ENCODE data around the gene CD14.
"Not testable (repeated sequence)": the region's sequence is repeated elsewhere in the genome, so short reads cannot be mapped to it uniquely, and the experiment has no call there.

Gene CD14

GRCh38 chr5:140593070-140593469 is 39.9 kb downstream of the CD14 start:
- not testable (repeated sequence) for DNase-seq

GRCh38 chr5:140591747-140592372 is 41.1 kb downstream of the CD14 start:
- DNase-seq: no peak

DNA sequence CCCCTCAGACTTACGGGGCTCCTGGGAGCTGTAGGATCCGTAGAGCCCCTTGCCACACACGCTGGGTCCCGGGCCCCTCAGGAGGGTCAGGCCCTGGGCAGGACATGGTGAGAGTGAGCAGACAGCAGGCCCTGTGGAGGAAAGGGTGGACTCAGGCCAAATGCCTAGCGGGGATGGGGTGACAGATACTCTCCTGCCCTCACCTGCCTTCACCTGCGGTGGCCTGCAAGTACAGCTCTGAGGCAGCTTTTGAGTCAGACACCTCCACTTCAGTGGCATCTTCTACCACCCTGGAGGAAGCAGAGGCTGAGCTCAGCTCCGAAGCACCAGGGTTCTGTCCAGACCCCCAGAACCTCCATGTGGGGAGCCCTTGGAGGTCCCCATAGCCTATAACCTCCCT is 42.1 kb downstream of the CD14 start:
- DNase-seq: no peak

DNA sequence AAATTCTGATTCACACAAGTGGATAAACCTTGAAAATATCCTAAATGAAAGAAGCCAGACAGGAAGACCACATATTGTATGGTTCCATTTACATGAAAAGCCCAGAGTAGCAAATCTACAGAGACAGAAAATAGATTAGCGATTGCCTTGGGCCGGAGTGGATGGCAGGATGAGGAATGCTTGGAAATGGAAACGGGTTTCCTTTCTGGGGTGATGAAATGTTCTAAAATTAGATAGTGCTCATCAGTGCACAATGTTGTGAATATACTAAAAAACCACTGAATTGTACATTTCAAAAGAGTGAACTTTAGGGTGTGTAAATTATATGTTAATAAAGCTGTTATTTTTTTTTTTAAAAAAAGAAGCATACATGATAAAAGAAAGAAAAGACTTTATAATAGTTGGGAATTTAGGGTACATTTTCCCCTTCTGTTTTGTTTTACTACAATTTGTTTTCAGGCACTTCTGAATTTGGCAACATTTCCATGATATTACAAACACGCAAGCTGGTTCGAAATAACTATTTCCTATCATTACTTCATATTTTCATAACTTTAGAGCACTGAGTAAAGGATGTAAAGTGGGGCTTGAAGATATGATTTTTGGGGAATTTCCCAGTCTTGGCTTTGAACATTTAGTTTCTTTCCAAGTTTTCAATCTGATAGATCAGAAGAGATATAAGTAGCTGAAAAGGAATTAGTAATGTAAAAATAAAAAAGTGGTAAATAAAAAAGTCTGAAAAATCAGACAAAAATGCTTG is 44.5 kb downstream of the CD14 start:
- DNase-seq: no peak

GRCh38 chr5:140587495-140587894 is 45.5 kb downstream of the CD14 start:
- no peak for DNase-seq
